ENCODE data around the gene CHEK2.

DNA sequence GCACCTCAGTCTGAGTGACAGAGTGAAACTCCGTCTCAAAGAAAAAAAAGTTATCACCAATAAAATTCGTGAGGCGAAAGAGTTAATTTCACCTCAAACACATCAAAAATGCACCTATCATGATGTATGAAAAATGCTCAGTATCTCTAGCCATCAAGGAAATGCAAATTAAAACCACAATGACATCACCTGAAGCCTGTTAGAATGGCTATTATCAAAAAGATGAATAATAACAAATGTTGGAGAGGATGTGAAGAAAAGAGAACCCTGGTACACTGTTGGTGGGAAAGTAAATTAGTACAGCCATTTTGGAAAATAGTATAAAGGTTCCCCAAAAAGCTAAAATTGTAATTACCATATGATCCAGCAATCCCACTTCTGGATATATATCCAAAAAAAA, 23.6 kb downstream of the CHEK2 start:
- TF ChIP-seq, protein P1, sequence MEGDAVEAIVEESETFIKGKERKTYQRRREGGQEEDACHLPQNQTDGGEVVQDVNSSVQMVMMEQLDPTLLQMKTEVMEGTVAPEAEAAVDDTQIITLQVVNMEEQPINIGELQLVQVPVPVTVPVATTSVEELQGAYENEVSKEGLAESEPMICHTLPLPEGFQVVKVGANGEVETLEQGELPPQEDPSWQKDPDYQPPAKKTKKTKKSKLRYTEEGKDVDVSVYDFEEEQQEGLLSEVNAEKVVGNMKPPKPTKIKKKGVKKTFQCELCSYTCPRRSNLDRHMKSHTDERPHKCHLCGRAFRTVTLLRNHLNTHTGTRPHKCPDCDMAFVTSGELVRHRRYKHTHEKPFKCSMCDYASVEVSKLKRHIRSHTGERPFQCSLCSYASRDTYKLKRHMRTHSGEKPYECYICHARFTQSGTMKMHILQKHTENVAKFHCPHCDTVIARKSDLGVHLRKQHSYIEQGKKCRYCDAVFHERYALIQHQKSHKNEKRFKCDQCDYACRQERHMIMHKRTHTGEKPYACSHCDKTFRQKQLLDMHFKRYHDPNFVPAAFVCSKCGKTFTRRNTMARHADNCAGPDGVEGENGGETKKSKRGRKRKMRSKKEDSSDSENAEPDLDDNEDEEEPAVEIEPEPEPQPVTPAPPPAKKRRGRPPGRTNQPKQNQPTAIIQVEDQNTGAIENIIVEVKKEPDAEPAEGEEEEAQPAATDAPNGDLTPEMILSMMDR (IDR thresholded peaks at IDR 0.05; ENCODE audit: low read length) = no peak
- no peak for TF ChIP-seq EZH2 (optimal IDR thresholded peaks at IDR 0.05; ENCODE audit: low read depth, low read length)
